GM19099 (cell line): ENCODE measurements around the gene RBFOX1.

Experiments used
- POLR2A ChIP-seq: IDR thresholded peaks from 3 replicates; pipeline ENCODE4 v1.6.1; 2011; ENCODE audit warnings: low read depth; ENCODE audit not compliant: insufficient read length; ENCODE audit errors: extremely low read depth

The RBFOX1 gene

GRCh38 chr16:7646821-7647500, 314.3 kb downstream of the RBFOX1 start:
- TF ChIP-seq POLR2A = no peak

- TF ChIP-seq POLR2A = no peak
These were observed 317.8 kb downstream of the RBFOX1 start for GRCh38 chr16:7650431-7650830.

- TF ChIP-seq POLR2A = no peak
These were observed 319.3 kb downstream of the RBFOX1 start for GRCh38 chr16:7651803-7652570.

- TF ChIP-seq POLR2A = no peak
These were observed 321.3 kb downstream of the RBFOX1 start for GRCh38 chr16:7653746-7654461.

- no peak for TF ChIP-seq POLR2A
These were observed 343.0 kb downstream of the RBFOX1 start for GRCh38 chr16:7675628-7676027.

- no peak for TF ChIP-seq POLR2A
These were observed 347.7 kb downstream of the RBFOX1 start for GRCh38 chr16:7680296-7680695.

GRCh38 chr16:7688811-7689210, 356.2 kb downstream of the RBFOX1 start:
- no peak for TF ChIP-seq POLR2A

GRCh38 chr16:7689234-7689633, 356.6 kb downstream of the RBFOX1 start:
- no peak for TF ChIP-seq POLR2A

- TF ChIP-seq POLR2A = no peak
These were observed 358.9 kb downstream of the RBFOX1 start for GRCh38 chr16:7691533-7691932.

GRCh38 chr16:7703672-7704071, 371.0 kb downstream of the RBFOX1 start:
- no peak for TF ChIP-seq POLR2A

GRCh38 chr16:7705885-7706284, 373.2 kb downstream of the RBFOX1 start:
- TF ChIP-seq POLR2A = no peak

- TF ChIP-seq POLR2A = no peak
These were observed 376.5 kb downstream of the RBFOX1 start for GRCh38 chr16:7709186-7709585.

GRCh38 chr16:7713244-7713643, 380.6 kb downstream of the RBFOX1 start:
- no peak for TF ChIP-seq POLR2A

GRCh38 chr16:7714775-7715174, 382.1 kb downstream of the RBFOX1 start:
- no peak for TF ChIP-seq POLR2A

GRCh38 chr16:7716660-7717550, 384.3 kb downstream of the RBFOX1 start:
- no peak for TF ChIP-seq POLR2A
